Spleen (tissue), 7 donors: ENCODE data around the gene SLC7A14.

Experiments
- CTCF ChIP-seq, 11 experiments: fragments of 200-600 bp in 7 of 11; fragments of 450-650 bp in 4 of 11; sonication (generic) in 4 of 11; IDR thresholded peaks in 8 of 11; conservative IDR thresholded peaks in 3 of 11; 1 replicate in 7 of 11; 2 replicates in 4 of 11; pipeline versions ENCODE4 v1.4.0 to v1.8.0; 2016 to 2021; ENCODE audit warnings: antibody characterized with exemption in 11 of 11, inconsistent platforms in 4 of 11, mild to moderate bottlenecking in 1 of 11
- POLR2AphosphoS5 ChIP-seq, 3 donors: sonication (generic); formaldehyde crosslinking; IDR thresholded peaks; one replicate each; pipeline ENCODE4 v1.5.1; 2017; ENCODE audit warnings: antibody characterized with exemption in 3 of 3
- donor health status: DM: no; HTN: no; CAD: no; lungs with moderate emphysema.
- donor health status: DM: no; HTN: no; CAD: no.
- donor health status: DM: no; HTN: no; CAD: no.

DNA sequence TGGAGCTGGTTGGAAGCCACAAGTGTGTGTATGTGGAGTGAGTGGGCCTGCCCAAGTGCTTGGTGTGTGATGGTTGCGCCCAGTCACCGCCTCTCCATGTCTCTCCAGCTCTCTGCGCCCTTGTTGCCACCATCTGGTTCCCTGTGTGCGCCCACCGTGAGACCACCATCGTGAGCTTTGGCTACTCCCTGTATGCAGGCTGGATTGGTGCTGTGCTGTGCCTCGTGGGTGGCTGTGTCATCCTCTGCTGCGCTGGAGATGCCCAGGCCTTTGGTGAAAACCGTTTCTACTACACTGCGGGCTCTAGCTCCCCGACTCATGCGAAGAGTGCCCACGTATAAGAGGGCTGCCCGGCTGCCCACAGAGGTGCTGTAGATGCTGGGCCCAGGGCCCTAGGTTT is 153.5 kb downstream of the SLC7A14 start:
- TF ChIP-seq CTCF (IDR thresholded peaks at IDR 0.05 in 8 of 11, conservative IDR thresholded peaks at IDR 0.05 in 3 of 11) (no peak), POLR2AphosphoS5 (IDR thresholded peaks at IDR 0.05) (no peak)
